GM23248 (cell line): ENCODE results near the gene EEF2.

Experiments
- EZH2 ChIP-seq: fragments of 200-600 bp; sonication (generic); IDR thresholded peaks from 2 replicates; pipeline ENCODE4 v1.6.1; 2018; ENCODE audit warnings: antibody characterized with exemption, mild to moderate bottlenecking; ENCODE audit not compliant: insufficient read depth, poor library complexity, severe bottlenecking
- EZH2phosphoT487 ChIP-seq: fragments of 200-600 bp; sonication (generic); IDR thresholded peaks from 2 replicates; pipeline ENCODE4 v1.6.1; 2018; ENCODE audit warnings: antibody characterized with exemption, moderate library complexity, mild to moderate bottlenecking, low read depth; ENCODE audit not compliant: insufficient read depth

GRCh38 chr19:3944018-3944721 is 41.1 kb downstream of the EEF2 start:
- TF ChIP-seq EZH2phosphoT487 = no peak
- TF ChIP-seq EZH2 = no peak
